Activated CD8-positive, alpha-beta memory T cell treated with anti-CD3 and anti-CD28 coated beads, Interleukin-2, amount 50 U/mL, for 24 hours (primary cell): ENCODE measurements around the gene TAMM41.
"Not testable (repeated sequence)": the region's sequence is repeated elsewhere in the genome, so short reads cannot be mapped to it uniquely, and the experiment has no call there.

Source experiments
- DNase-seq: peaks from one replicate; pipeline ENCODE4 v3.0.0-alpha.2; 2020; ENCODE audit errors: extremely low read depth

The TAMM41 gene

GRCh38 chr3:11846281-11847266, at the start of gene TAMM41:
Gene TAMM41, minus strand, starts transcription at chr3:11846885. Its CDS starts 249 bp downstream, at chr3:11846636.
- peak; percentile 76 for DNase-seq

- DNase-seq: no peak
Measured at GRCh38 chr3:11878837-11879236, 32.2 kb upstream of the TAMM41 start.

- not testable (repeated sequence) for DNase-seq
Measured at GRCh38 chr3:11874707-11875106, 28.0 kb upstream of the TAMM41 start.

GRCh38 chr3:11863739-11864138, 17.1 kb upstream of the TAMM41 start:
- not testable (repeated sequence) for DNase-seq

- not testable (repeated sequence) for DNase-seq
Measured at GRCh38 chr3:11862584-11862983, 15.9 kb upstream of the TAMM41 start.

GRCh38 chr3:11862145-11862544, 15.5 kb upstream of the TAMM41 start:
- not testable (repeated sequence) for DNase-seq

GRCh38 chr3:11860213-11860612, 13.5 kb upstream of the TAMM41 start:
- not testable (repeated sequence) for DNase-seq

GRCh38 chr3:11853450-11853849, 6.8 kb upstream of the TAMM41 start:
- no peak for DNase-seq

- no peak for DNase-seq
Measured at GRCh38 chr3:11850003-11850402, 3.3 kb upstream of the TAMM41 start.

- no peak for DNase-seq
Measured at GRCh38 chr3:11847607-11848006, 922 bp upstream of the TAMM41 start.

- DNase-seq: no peak
Measured at GRCh38 chr3:11845651-11846050, 1.0 kb downstream of the TAMM41 start.

- no peak for DNase-seq
Measured at GRCh38 chr3:11844891-11845290, 1.8 kb downstream of the TAMM41 start.

GRCh38 chr3:11835028-11835639, 11.6 kb downstream of the TAMM41 start:
- DNase-seq: no peak

GRCh38 chr3:11832981-11833905, 13.4 kb downstream of the TAMM41 start:
- no peak for DNase-seq

- no peak for DNase-seq
Measured at GRCh38 chr3:11829416-11829815, 17.3 kb downstream of the TAMM41 start.

GRCh38 chr3:11826628-11827265, 19.9 kb downstream of the TAMM41 start:
- no peak for DNase-seq

GRCh38 chr3:11825301-11825700, 21.4 kb downstream of the TAMM41 start:
- no peak for DNase-seq

- no peak for DNase-seq
Measured at GRCh38 chr3:11820531-11821041, 26.1 kb downstream of the TAMM41 start.

GRCh38 chr3:11819146-11819689, 27.5 kb downstream of the TAMM41 start:
- DNase-seq: no peak

GRCh38 chr3:11818033-11818432, 28.7 kb downstream of the TAMM41 start:
- DNase-seq: no peak

GRCh38 chr3:11815111-11815510, 31.6 kb downstream of the TAMM41 start:
- no peak for DNase-seq
